Stomach (tissue), 4 donors: Measurements from ENCODE around the gene TCF12.

Source experiments
- EP300 ChIP-seq: sonication (generic); formaldehyde crosslinking; IDR thresholded peaks from one replicate; pipeline ENCODE4 v1.6.1; 2017; ENCODE audit warnings: antibody characterized with exemption
- POLR2A ChIP-seq, 4 donors: fragments of 450-650 bp; IDR thresholded peaks; one replicate each; pipeline ENCODE4 v1.6.1; 2016; ENCODE audit warnings: antibody characterized with exemption in 4 of 4, control low read depth in 2 of 4, mild to moderate bottlenecking in 1 of 4, moderate library complexity in 1 of 4
- POLR2AphosphoS5 ChIP-seq, 3 donors: sonication (generic); formaldehyde crosslinking; IDR thresholded peaks; one replicate each; pipeline ENCODE4 v1.6.1; 2016; ENCODE audit warnings: antibody characterized with exemption in 3 of 3
- TF ChIP-seq, protein P1 (sequence below), 7 experiments: fragments of 450-650 bp in 4 of 7; fragments of 200-600 bp in 3 of 7; sonication (generic) in 3 of 7; IDR thresholded peaks; one replicate each; pipeline ENCODE4 v1.5.1; 2016 to 2019; ENCODE audit warnings: antibody characterized with exemption in 7 of 7, control low read depth in 2 of 7, mild to moderate bottlenecking in 1 of 7

GRCh38 chr15:57321973-57322601 lies 403.6 kb downstream of the TCF12 start:
- TF ChIP-seq POLR2AphosphoS5 (IDR thresholded peaks at IDR 0.05) (no peak), POLR2A (IDR thresholded peaks at IDR 0.05) (no peak), EP300 (no peak)
- TF ChIP-seq, protein P1, sequence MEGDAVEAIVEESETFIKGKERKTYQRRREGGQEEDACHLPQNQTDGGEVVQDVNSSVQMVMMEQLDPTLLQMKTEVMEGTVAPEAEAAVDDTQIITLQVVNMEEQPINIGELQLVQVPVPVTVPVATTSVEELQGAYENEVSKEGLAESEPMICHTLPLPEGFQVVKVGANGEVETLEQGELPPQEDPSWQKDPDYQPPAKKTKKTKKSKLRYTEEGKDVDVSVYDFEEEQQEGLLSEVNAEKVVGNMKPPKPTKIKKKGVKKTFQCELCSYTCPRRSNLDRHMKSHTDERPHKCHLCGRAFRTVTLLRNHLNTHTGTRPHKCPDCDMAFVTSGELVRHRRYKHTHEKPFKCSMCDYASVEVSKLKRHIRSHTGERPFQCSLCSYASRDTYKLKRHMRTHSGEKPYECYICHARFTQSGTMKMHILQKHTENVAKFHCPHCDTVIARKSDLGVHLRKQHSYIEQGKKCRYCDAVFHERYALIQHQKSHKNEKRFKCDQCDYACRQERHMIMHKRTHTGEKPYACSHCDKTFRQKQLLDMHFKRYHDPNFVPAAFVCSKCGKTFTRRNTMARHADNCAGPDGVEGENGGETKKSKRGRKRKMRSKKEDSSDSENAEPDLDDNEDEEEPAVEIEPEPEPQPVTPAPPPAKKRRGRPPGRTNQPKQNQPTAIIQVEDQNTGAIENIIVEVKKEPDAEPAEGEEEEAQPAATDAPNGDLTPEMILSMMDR (IDR thresholded peaks at IDR 0.05): no peak
